GM19099 (cell line): ENCODE results near the gene OR8A1.

Experiments
- POLR2A ChIP-seq: IDR thresholded peaks from 3 replicates; pipeline ENCODE4 v1.6.1; 2011; ENCODE audit warnings: low read depth; ENCODE audit not compliant: insufficient read length; ENCODE audit errors: extremely low read depth

The OR8A1 gene

GRCh38 chr11:124569697-124570096 lies at the start of gene OR8A1:
Gene OR8A1, plus strand, starts transcription at chr11:124569997. Its CDS starts 123 bp downstream, at chr11:124570120.
- no peak for TF ChIP-seq POLR2A

DNA sequence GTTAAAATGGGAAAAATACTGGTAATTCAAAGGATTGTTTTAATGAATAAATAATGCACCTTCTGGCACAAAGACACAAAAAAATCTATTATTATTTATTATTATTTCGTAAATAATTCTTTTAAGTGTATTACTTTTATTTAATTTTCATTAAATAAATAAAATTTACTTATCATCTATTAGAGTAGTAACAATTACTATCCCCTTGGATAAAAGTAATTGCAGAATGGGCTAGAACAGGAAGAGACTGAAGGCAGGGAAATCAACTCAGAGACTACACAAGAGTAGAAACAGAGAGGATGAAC lies 49.3 kb upstream of the OR8A1 start:
- no peak for TF ChIP-seq POLR2A

DNA sequence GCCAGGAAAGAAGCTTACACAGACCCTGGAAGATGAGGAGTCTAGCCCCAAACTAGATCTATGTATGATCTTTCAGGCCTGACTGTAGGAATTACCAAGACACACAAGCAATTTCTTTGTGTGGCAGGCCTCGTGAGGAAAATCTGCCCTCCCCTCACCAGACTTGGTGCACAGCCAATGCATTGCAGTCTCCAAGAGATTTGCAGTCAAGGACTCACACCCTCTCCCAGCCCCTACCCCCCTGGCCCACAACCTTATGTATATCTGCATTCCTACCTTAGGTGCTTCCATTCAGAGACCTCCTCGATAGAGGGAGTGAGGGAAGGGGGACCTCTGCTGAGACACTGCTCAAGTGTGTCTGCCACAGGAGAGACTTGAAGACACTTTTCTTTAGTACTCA lies 36.2 kb upstream of the OR8A1 start:
- TF ChIP-seq POLR2A = no peak

GRCh38 chr11:124534051-124534450 lies 35.7 kb upstream of the OR8A1 start:
- no peak for TF ChIP-seq POLR2A

- no peak for TF ChIP-seq POLR2A
Measured at GRCh38 chr11:124535552-124536232, 34.1 kb upstream of the OR8A1 start.

DNA sequence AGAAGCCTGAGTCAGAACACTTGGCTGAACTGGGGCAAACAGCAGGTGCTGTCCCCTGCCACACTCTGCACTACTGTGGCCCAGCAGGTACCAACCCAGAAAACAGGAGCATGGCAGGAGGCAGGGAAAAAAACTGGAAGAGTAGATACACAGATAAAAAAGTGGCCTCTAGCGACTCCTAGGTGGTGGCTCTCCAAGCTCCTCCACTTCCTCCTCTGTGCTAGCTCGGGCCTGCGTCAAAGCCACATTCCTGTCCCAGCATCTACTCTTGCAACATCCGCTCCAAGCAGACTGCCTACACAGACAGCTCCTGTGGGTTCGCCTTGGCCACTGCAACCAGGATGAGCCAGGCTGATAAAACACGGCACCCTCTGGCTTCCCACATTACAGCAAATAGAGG lies 33.3 kb upstream of the OR8A1 start:
- no peak for TF ChIP-seq POLR2A

DNA sequence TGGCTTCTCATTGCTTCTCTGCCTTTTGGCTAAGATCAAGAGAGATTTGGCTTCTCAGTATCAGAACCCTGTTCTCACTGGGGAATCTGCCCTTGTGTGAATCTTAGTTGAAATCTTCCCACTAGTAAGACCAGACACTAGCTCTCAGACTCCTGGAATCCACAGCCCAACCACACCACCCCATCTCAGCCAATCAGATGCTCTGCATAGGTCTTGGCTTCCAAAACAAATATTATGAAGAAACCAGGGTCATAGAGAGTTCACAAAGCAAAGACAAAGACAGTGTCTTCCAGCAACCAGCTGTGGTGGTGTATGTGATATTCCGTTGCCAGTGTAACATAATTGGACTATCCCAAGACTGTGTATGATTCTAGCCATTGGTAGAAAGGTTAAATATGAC lies 31.8 kb upstream of the OR8A1 start:
- no peak for TF ChIP-seq POLR2A

- TF ChIP-seq POLR2A = no peak
Measured at GRCh38 chr11:124541204-124541603, 28.6 kb upstream of the OR8A1 start.

DNA sequence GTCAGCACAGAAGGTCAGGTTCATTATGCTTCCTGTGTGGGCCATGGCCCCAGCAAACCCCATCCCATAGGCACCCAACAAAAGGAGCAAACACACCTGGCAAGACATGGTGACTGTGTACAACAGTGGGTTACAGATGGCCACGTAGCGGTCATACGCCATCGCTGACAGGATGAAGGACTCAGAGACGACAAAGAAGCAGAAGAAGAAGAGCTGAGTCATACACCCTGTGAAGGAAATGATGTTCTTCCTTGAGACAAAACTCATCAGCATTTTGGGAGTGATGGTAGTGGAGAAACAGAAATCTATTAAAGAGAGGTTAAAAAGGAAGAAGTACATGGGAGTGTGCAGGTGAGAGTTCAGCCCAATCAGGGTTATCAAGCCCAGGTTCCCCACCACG lies 26.7 kb upstream of the OR8A1 start:
- TF ChIP-seq POLR2A = no peak

DNA sequence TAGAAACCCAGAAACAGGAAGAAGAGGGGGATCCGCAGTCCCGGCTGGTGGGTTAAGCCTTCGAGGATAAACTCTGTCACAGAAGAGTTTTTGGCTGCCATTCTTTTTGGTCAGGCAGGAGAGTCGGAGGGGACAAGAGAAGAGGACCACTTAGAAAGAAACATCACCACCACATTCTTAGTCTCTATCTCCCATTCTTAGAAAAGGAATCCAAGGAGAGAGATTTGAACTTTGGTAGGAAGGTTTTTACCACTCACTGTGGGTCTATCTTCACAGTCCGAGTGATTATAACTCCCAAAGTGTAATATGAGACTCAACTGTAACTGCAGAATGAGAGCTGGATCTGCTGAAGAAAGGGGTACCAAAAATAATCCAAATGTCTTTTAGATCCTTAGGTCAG lies 26.2 kb upstream of the OR8A1 start, which contains the start of gene OR8B12:
Gene OR8B12 (minus strand): TSS at position 101 of the 400 bp plus-strand sequence. CDS start 0 bp downstream, at position 101.
- TF ChIP-seq POLR2A = no peak

DNA sequence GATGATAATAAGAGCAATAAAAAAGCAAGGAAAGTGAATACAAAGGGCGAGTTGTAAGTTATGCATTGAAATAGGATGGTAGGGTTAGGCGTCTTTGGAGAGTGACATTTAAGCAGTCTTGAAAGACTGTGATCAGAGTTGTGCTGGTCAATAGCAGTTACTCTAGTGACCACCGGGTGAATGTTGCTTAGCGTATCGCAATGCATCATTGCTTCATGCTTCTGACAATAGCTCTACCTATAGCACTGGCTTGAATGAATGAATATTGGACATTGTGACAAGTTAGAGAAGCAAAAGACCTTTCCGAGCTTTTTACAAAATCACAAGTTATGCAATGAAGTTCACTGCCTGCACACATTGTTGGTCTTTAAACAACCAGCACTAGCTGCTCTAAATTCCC lies 18.6 kb upstream of the OR8A1 start:
- TF ChIP-seq POLR2A = no peak

DNA sequence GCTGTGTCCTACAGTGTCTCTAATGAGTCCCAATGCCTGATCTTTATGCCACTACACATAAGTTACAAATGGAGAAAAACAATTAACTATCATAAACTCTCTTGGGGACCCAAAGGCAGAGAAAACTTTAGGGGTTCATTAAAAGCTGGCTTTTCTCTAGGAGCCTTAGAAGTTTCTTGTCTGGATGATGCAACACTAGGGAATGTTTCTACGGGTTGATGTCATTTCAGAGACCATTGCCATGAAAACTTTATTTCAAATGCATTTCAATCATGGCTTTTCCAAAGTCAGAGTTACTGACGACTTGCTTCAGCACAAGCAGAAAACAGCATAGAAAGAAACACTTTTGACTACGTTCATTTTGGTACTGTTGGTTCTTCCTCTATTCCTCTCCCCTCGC lies 17.8 kb upstream of the OR8A1 start:
- TF ChIP-seq POLR2A = no peak

- no peak for TF ChIP-seq POLR2A
Measured at GRCh38 chr11:124556828-124557227, 13.0 kb upstream of the OR8A1 start.

DNA sequence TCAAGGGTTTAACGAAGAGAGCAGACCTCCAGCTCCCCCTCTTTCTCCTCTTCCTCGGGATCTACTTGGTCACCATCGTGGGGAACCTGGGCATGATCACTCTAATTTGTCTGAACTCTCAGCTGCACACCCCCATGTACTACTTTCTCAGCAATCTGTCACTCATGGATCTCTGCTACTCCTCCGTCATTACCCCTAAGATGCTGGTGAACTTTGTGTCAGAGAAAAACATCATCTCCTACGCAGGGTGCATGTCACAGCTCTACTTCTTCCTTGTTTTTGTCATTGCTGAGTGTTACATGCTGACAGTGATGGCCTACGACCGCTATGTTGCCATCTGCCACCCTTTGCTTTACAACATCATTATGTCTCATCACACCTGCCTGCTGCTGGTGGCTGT lies 363 bp downstream of the OR8A1 start:
- TF ChIP-seq POLR2A = no peak

DNA sequence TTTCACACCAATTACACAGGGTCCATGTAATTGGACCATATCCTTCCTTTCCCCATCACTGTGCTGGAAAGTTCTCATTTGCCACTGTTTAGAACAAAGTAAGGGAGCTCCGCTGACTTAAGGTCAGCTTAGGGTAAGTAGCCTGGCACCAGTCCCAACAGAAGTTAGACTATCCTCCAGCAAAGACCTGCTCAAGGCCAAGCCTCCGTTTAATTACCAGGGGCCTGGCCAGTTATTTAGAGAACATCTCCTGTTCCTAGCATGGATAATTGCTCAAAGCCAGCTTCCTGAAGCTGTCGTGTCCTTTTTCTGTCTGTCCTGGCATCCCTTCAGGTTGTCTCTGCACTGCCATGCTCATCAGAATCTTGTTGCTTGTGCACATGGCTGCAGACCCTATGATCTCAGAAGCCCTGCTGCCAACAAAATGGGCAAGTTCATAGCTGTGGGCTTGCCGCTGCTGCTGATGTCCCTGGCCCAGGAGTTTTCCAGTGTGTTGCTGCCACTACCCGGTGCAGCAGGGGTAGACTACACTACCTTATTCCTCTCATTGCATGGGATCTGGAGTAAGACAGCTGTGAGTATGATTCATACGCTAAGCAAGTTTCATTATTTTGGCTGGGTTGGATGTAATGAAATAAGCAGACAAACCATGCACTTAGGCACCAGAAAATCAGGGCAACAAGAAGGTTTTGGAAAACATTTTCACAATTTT lies 8.1 kb downstream of the OR8A1 start:
- no peak for TF ChIP-seq POLR2A

- TF ChIP-seq POLR2A = no peak
Measured at GRCh38 chr11:124578761-124579160, 9.0 kb downstream of the OR8A1 start.

DNA sequence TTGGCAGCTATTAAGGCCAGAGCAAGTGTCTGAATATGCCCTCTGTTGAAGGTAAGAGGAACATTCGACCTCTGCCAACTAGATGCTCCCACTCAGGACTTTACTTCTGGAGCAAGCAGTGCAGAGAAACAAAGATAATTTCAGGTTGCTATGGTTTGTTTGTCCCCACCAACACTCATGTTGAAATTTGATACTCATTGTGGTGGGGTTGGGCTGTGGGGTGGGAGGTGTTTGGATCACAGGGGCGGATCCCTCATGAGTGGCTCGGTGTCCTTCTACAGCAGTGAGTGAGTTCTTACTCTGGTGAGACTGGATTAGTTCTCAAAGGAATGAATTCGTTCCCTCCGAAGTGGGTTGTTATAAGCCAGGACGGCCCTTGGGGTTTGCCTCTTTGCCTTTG lies 12.0 kb downstream of the OR8A1 start:
- no peak for TF ChIP-seq POLR2A

- no peak for TF ChIP-seq POLR2A
Measured at GRCh38 chr11:124582565-124582964, 12.8 kb downstream of the OR8A1 start.

DNA sequence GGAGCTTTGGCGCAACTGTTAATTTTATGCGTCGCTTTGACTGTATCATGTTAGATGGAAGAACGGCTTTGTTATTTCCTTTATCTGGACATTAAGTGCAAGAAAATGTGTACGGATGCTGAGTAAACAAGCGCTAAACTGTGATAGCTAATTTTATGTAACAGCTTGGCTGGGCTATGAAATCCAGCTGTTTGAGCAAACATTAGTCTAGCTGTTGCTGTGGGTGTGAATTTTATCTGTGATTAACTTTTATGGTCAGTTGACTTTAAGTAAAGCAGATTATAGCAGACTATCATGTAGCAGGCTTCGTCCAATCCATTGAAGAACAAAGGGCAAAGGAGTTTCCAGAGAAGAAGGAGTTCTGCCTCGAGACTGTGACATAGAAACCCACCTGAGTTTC lies 14.0 kb downstream of the OR8A1 start:
- no peak for TF ChIP-seq POLR2A
